GM12865 (cell line): ENCODE results near the gene THSD4.

Experiments
- DNase-seq: peaks from one replicate; pipeline ENCODE4 v3.0.0; 2010; ENCODE audit warnings: low read depth
- H3K4me3 ChIP-seq: 2 replicates; pipeline ENCODE4 v1.5.1; 2011; ENCODE audit warnings: mild to moderate bottlenecking, low read depth, low read length, control low read depth
- TF ChIP-seq, protein P1 (sequence below): IDR thresholded peaks from 2 replicates; pipeline ENCODE4 v1.5.1; 2011; ENCODE audit warnings: low read length, control low read depth, low read depth, inconsistent platforms; ENCODE audit not compliant: insufficient read depth; ENCODE audit errors: missing control alignments

Gene THSD4

DNA sequence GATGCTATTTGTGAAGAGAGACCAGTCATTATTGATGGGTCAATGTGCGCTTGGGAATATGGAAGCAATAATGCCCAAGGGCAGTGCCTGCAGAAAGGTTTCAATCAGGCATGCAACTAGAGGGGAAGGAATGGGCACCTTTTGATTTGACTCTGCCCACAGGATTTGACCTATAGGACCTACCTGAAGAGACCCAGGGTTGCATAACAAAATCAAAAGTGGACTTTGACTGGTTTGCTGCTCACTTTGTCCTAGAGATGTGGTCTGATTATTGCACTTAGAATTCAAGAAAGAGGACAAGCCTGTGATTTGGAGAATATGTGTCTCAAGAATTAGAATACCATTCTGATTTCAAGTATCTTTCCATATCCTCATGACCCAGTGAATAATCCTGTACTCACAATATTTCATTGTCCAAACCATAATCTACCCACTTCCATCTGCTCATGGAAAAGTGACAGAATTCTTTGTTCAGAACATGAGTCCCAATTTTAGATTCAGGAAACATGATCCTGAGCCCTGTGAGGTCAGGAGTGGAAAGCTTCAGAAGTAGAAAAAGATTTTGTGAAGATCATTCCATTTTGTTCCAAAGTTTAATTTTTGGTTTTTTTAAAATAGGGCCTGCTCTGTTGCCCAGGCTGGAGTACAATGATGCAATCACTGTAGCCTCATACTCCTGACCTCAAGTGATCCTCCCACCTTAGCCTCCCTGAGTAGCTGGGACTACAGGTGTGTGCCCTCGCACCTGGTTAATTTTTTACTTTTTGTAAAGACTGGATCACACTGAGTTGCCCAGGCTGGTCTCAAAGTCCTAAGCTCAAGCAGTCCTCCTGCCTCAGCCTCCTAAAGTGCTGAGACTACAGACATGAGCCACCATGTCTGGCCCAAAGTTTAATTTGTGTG lies 543.8 kb downstream of the THSD4 start:
- no peak for DNase-seq
- H3K4me3 ChIP-seq, result no peak overlapping the region
- TF ChIP-seq, protein P1, sequence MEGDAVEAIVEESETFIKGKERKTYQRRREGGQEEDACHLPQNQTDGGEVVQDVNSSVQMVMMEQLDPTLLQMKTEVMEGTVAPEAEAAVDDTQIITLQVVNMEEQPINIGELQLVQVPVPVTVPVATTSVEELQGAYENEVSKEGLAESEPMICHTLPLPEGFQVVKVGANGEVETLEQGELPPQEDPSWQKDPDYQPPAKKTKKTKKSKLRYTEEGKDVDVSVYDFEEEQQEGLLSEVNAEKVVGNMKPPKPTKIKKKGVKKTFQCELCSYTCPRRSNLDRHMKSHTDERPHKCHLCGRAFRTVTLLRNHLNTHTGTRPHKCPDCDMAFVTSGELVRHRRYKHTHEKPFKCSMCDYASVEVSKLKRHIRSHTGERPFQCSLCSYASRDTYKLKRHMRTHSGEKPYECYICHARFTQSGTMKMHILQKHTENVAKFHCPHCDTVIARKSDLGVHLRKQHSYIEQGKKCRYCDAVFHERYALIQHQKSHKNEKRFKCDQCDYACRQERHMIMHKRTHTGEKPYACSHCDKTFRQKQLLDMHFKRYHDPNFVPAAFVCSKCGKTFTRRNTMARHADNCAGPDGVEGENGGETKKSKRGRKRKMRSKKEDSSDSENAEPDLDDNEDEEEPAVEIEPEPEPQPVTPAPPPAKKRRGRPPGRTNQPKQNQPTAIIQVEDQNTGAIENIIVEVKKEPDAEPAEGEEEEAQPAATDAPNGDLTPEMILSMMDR, result no peak

DNA sequence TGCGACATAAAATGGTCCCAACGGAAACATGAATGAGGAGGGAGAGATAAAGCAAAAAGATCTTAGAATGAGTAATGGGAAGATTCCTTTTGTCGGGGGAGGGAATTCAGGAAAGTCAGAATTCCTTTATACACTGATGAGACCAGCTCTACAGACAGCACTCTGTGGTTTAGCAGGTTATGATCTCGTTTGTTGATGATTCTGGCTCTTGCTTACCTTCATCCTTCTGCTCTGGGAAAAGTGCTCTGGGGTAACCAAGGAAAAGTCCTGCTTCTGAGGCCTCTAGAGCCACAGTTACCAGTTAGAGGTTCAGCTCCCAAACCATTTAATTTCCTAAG lies 544.4 kb downstream of the THSD4 start:
- no peak overlapping the region for H3K4me3 ChIP-seq
- TF ChIP-seq, protein P1, result no peak
- no peak for DNase-seq

DNA sequence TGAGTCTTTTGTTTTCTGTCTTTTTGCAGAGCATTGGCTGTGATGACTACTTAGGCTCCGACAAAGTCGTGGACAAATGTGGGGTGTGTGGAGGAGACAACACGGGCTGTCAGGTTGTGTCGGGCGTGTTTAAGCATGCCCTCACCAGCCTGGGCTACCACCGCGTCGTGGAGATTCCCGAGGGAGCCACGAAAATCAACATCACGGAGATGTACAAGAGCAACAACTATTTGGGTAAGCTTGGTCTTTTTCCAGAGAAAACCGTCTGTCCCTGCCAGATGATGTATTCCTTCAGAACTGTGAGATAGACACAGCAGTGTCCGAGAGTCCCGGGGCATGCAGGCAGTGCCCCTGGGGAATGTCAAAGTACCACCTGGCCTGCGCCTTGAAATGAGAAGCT lies 545.2 kb downstream of the THSD4 start:
- DNase-seq, result no peak
- TF ChIP-seq, protein P1, result no peak
- no peak overlapping the region for H3K4me3 ChIP-seq

DNA sequence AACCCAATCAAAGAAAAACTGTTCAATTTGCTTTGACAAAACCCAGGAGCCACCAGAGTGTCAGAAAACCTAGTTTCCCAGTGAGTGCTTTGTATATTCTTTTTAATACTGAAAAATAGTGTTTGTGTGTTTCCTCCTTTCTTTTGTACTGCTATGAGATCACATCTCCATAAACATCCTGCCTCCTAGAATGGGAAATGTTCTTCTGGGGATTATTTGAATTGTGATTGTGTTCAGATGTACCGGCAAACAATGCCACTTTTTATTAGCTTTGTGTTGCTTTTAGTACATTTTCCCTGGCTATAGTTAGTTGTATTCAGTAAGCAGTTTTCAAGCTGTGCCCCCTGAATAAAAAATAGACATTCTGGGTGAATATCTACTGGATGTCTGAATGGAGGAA lies 547.0 kb downstream of the THSD4 start:
- no peak overlapping the region for H3K4me3 ChIP-seq
- TF ChIP-seq, protein P1, result no peak
- no peak for DNase-seq

DNA sequence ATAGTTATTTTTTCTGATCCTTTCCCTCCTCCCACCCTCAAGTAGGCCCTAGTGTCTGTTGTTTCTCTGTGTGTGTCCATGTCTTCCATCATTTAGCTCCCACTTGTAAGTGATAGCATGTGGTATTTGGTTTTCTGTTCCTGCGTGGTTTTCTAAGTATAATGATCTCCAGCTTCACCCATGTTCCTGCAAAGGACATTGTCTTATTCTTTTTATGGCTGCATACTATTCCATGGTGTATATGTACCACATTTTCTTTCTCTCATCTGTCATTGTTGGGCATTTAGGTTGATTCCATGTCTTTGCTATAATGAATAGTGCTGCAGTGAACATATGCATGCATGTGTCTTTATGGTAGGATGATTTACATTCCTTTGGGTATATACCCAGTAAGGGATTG lies 549.4 kb downstream of the THSD4 start:
- DNase-seq, result no peak
- no peak overlapping the region for H3K4me3 ChIP-seq
- TF ChIP-seq, protein P1, result no peak

DNA sequence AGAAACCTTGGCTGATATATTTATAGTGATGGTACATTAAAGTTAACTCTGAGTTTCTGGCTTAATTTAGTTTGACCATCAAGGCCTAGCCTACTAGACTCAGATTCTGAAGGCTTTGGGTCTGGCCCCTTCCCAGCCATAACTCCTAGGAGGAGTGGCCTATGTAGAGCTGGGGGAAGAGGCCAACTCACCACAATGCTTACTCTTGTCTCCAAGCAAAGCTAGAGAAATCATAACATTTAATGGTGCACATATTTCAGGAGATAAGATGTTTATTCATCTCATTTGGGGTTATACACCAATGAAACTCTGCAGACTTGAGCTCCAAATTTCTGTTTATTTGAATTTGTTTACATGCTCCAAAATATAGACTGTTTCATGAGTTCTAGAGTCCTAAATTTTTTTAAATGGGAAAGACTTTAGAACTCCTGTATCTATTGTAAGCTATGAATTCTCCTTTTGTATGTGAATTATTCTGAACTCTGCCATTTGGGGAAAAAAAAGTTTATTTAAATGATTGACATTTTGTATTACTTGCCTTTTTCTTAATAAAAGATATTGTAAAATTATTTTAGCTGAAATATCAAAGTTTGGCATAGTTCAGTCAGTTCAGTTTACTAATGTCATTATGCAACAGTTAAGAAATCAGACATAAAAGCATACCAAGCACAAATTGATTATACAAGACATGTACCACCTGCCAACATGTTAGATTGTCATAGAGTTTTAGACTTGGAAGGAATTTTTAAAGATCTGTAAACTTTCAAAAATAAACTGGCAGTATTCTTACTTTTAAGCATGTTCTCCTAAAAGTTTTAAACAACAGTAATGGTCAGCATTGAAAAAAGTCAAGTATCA lies 551.7 kb downstream of the THSD4 start:
- DNase-seq, result no peak
- TF ChIP-seq, protein P1, result no peak
- no peak overlapping the region for H3K4me3 ChIP-seq
